Endothelial cell of hepatic sinusoid (primary cell): ENCODE measurements around the gene BBIP1.
"Not testable (repeated sequence)": the region's sequence is repeated elsewhere in the genome, so short reads cannot be mapped to it uniquely, and the experiment has no call there.

ENCODE experiments used
- in situ Hi-C: cut with HindIII; loops from 2 replicates; pipeline ENCODE4 v1.10.0; 2017; ENCODE audit warnings: low sequenced_read_pairs

Gene BBIP1

DNA sequence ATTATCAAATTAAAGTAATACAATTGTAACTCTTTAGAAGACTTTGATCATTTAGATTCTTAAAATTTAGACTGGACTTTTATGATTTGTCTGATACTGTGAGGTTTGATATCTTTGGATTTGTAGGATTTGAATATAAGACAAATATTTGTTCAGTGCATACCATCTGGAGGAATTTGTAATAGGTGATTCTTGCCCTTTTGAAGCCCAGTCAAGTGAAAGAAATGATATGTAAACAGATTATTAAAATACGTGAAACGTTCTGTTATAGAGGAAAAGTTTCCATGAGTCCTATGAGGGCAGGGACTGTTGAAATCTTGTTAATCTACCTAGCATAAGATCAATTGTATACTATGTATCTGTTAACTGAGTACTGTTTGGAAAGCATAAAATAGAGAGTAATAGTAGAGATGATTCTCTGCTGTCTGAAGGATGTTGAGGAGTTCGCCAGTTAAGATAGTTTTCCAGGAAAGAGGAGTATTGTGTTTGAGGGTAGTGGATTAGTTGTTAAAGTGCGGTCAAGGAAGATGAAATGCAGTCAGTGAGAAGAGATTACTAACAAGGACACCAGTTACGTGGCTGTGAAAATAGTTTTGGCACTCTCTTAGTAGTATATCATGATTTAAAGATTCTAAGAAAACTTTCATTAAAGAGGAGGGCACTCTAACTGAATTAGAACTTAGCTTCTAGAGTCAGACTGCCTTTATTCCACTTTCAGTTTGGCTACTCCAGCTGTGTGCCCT is 32.9 kb downstream of the BBIP1 start:
- in situ Hi-C loops = no loop called here

DNA sequence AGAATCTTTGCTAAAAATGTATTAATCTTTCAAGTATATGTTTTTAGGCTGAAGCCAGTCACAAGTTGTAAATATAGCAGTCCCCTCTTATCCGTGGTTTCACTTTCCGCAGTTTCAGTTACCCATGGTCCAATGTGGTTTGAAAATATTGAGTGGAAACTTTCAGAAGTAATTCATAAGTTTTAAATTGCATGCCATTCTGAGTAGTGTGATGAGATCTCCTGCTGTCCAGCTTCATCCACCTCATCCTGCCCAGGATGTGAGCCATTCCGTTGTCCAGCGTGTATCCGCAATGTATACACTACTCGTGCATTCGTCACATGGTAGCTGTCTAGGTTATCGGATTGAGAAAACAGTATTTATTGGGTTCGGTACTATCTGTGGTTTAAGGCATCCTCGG is 35.1 kb downstream of the BBIP1 start:
- in situ Hi-C loops = no loop called here

- in situ Hi-C loops = no loop called here
Observed at GRCh38 chr10:110881905-110882304, 37.1 kb downstream of the BBIP1 start.

DNA sequence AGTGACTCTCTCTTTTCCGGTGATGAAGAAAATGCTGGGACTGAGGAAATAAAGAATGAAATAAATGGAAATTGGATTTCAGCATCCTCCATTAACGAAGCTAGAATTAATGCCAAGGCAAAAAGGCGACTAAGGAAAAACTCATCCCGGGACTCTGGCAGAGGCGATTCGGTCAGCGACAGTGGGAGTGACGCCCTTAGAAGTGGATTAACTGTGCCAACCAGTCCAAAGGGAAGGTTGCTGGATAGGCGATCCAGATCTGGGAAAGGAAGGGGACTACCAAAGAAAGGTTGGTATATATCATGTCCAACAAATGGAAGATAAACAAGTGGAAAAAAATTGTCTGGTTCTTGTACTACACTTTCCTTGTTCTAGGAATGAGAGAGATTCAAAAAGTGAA is 37.7 kb downstream of the BBIP1 start:
- in situ Hi-C loops = no loop called here

DNA sequence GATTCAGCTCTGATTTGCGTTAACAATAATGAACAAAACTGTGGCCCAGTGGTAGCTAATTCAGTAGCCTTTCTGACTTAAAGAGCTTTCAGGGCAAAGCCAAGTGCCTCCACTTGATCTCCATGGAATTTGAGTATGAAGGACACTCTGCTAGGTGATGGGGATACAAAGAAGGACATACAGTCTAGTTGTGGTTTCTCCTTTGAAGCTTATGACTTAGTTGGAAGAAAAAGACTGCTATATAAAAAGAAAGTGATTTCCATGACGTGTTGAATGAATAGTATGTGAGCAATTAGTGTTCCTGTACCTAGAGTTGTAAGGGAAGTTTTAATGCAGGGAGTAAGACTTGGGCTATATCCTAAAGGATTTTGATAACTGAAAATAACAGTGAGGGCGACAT is 39.0 kb downstream of the BBIP1 start:
- in situ Hi-C loops = no loop called here

- in situ Hi-C loops = loop anchor here (10.0 kb wide), 1 partner anchor 212 kb away; no protein-coding TSS in a partner anchor
Observed at GRCh38 chr10:110876788-110877187, 42.2 kb downstream of the BBIP1 start.

DNA sequence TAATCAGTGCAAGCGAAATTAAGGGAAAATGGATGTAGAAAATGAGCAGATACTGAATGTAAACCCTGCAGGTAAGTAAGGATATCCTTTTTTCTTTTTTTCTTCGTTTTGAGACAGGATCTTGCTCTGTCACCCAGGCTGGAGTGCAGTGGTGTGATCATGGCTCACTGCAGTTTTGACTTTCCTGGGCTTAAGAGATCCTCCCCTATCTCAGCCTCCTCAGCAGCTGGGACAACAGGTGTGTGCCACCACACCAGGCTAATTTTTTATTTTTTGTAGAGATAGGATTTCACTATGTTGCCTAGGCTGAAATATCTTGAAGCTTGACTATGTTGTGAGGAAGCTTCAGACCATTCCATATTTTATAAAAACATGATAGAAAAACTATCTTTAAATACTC is 43.0 kb downstream of the BBIP1 start:
- in situ Hi-C loops = loop anchor here (10.0 kb wide), 1 partner anchor 211 kb away; no protein-coding TSS in a partner anchor

DNA sequence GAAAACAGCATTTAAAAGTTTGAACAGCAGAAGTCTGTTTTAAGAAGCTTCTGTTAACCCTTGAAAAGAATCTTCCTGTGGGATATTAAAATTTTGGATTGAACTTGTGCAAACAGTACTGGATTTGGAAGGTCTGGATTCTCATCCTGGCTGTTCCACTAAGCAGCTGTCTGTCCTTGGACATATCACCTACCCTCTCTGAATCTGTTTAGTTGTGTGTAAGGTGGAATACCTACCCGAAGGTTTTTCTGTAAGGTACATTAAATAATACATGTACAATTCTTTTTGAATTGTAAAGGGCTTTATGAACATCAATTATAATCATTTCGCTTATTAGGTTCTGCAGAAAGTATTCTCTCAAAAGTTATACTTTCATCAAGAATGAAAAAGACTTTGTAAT is 45.0 kb downstream of the BBIP1 start:
- in situ Hi-C loops = loop anchor here (10.0 kb wide), 1 partner anchor 209 kb away; no protein-coding TSS in a partner anchor

DNA sequence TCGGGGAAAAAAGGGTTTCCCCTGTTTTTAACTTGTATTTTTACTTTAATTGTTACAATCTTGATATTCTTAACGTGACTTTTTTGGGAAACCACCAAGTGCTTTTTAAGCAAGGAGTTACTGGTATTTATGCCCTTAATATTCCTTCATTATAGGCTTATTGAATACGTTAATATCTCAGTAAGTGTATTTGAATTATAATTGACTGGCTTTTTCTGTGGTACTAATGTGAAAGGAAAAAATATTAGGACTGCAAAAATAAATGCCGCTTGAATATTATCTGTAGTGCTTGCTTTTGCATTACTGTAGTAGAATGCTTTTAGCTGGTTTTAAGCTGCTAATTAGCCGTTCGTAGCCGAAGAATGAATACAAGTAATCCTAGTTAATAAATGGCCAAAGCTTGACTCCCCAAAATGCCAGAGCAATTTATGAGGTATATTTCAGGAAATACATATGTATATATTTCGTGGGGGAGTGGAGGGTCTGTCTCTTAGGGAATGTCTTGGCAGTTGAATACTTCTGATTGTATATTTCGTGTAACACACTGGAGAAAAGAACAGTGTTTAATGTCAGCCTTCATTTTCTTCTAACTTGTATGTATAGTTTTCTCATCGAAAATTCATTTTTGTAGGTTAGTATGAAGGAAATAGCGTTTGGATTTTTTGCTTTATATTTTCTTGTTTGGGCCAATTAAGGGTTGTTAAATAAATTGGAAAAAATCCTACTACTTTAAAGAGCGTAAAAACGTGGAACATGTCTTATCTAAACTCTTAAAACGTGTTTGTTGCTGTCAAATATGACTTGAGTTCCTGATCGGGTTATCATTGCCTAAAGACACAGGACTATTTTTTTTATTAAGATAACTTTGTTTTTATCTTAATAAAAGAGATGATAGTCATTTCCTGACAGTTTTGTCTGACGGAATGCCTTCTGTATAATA is 45.7 kb downstream of the BBIP1 start:
- in situ Hi-C loops = loop anchor here (10.0 kb wide), 1 partner anchor 208 kb away; no protein-coding TSS in a partner anchor

- in situ Hi-C loops = loop anchor here (10.0 kb wide), 1 partner anchor 208 kb away; no protein-coding TSS in a partner anchor
Observed at GRCh38 chr10:110872145-110872983, 46.6 kb downstream of the BBIP1 start.

DNA sequence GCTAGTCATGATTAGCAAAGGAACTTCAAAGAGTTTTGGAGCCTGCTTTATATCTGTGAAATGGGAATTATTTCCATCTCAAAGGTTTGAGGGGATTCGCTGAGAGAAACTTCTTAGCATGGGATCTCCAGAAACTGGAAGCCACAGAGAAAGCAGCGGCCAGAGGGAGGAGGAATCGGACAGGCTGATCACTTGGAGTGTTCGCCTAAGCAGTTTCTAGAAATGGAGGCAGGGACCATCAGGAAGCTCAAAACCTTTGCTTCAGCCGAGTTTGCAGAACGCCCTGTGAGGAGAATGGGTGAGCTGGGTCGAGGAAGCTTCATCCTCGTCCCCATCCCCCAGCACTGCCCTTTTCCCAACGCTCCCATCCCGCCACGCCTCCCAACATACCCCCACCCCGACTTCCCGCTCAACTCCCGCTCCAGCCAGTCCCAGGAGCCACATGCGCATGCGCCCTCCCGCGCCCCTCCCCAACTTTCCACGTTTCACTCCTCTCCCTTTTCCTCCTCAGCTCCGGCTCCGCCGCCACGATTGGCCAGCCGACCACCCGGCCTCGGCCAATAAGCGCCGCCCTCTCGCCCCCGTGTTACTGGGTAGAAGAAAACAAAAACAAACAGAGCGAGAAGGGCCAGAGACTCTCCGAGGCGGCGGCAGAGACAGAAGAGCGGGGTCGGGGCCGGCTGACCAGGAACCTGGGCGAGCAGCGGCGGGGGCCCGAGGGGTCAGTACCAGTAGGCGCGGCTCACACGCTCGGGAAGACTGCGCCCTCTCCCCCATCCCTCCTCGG is 47.5 kb downstream of the BBIP1 start, which contains the start of gene PDCD4:
Gene PDCD4 (plus strand): TSS at position 631 of the 787 bp plus-strand sequence. CDS start 4,100 bp downstream, outside the sequence.
- in situ Hi-C loops = loop anchor here (10.0 kb wide), 1 partner anchor 207 kb away; no protein-coding TSS in a partner anchor

DNA sequence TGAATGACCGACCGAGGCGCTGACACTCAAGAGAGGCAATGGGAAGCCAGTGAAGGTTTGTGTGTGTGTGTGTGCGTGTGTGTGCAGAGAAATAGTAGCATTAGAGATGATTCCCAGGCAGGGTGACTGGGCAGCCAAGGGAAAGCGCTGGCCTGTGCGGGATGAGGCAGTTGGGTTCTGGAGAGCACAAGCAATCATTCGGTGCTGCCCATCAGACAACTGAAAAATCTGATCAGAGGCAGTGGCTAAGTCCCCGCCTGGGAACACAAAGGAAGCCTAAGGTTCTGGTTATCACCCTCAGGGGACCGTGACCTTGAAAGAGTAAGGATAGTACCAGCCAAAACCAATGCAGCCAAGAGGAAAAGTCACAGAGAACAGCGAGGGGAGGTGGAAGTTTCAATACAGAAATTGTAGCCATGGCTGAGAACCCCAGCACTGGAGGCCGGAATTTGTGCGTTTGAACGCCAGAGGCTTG is 48.1 kb downstream of the BBIP1 start:
- in situ Hi-C loops = loop anchor here (10.0 kb wide), 1 partner anchor 206 kb away; no protein-coding TSS in a partner anchor

DNA sequence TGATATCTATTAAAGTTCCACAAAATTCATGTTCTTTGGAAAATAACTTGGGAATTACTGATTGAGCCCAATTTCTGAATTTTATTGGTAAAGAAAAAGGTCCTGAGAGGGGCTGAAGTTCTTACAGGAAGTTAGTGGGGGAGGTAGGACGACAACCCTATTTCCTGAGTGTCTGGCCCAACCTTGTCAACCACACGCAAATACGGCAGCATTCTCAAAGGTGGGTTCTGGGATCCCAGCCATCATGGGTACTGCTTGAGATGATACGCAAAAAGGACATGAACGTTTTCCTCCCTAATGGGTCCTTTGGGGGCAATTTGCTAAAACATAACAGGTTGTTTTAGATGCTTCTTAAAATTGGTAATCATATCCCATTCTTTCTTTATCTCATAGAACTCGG is 50.0 kb downstream of the BBIP1 start:
- in situ Hi-C loops = no loop called here

GRCh38 chr10:110867807-110868465 is 51.0 kb downstream of the BBIP1 start:
- in situ Hi-C loops = no loop called here

DNA sequence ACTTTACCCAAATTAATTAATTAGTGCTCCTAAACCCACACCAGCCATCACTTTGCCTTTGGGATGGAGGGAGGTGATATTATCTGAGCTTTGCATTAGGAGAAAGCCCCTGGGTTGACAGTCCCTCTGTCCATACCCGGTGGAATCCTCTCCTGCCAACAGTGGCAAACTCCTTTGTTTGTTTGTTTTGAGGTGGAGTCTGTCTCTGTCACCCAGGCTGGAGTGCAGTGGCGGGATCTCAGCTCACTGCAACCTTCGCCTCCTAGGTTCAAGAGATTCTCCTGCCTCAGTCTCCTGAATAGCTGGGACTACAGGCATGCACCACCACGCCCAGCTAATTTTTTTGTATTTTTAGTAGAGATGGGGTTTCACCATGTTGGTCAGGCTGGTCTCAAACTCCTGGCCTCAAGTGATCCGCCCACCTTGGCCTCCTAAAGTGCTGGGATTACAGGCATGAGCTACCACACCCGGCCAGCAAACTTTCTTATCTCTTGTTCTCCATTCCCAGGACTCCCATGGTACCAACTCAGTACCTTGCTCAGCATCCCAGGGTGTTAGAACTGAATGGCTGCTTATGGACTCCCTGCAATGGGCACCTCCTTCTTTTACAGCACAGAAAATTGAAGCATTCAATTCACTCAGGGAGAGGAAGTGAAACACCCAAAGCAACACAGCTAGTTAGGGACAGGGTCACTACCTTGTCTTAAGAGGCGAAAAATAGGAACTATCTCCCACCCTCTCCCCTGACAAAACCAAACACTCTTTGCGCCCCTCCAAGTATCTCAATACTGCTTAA is 51.8 kb downstream of the BBIP1 start:
- in situ Hi-C loops = not testable (repeated sequence)

DNA sequence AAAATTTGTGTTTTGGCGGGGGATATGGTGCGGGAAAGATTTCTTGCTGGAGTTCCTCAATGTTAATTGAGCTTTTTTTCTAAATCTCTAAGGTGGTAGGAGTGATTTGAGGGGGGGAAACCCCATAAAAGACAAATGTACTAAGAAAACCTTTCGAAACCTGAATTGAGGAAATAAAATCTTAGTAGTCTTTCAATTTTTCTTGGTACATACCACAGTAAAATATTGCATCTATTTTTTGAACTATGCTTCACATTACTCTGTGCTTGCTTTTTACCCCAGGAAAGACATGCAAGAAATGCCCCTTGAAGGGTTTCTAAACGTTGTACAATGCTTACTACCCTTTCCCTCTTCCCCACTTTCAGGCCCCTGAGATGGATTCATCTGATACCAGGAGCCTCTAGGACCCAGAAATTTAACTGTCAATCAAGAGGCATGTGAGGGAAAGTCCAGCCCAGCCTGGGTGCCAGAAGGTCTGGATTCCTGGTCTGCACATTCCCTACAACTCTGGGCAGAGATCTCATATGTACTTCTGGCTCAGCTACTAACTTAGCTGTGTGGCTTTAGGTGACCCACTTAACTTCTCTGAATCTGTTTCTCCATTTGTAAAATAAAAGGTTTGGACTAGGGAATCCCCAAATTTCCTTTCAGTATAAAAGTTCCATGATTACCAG is 53.0 kb downstream of the BBIP1 start:
- in situ Hi-C loops = no loop called here

- in situ Hi-C loops = no loop called here
Observed at GRCh38 chr10:110865186-110865808, 53.7 kb downstream of the BBIP1 start.
